UCSD-AML1 (cell line): Measurements from ENCODE around the gene RAC2.
"Not testable (repeated sequence)": the region's sequence is repeated elsewhere in the genome, so short reads cannot be mapped to it uniquely, and the experiment has no call there.

ENCODE experiments used
- DNase-seq: peaks from one replicate; lab custom pipeline; 2025; ENCODE audit not compliant: unreplicated experiment; lab: John Stamatoyannopoulos, UW

The RAC2 gene

GRCh38 chr22:37235897-37236607 lies 8.0 kb downstream of the RAC2 start:
- DNase-seq = no peak

DNA sequence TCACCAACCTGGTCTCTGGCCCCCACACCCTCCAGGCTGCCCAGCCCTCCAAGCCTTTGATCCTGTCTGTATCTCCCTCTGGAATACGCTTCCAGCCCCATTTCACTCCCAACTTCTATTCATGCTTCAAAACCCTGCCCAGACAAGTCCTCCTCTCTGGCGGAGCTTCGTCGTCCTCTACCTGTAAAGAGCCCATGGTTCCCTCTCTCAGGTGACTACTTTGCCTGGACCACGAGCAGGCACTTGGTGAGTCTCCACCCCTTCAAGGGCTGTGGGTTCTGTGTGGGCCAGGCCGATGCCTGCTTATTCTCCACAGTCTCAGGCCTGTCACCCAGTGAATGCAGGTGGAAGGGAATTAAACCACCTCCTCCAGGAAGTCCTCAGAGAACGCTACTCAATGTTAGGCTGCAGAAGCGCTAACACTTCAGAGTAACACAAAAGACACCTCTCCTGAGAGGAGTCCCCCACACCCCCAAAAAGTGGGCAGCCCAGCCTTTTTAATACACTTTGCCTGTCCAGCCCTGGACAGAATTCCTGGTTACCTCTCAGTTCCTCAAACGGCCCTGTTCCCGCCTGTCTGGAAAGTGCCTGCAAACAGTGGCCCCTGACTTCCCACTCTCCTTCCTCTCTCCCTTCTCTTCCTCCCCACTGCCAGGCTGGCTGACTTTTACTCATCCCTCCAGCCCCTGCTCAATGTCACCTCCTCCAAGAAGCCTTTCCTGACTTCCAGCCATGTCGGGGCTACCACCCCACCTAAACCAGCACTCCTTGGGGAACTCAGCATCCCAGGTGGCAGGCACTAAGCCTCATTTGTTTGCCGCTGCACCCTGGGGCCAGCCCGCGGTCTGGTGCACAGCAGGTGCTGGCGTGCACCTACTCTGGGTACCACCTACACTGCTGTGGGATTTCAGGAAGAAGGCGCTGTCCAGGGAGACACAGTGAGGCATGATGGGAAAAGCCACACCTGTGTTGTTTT lies 9.0 kb downstream of the RAC2 start:
- no peak for DNase-seq

GRCh38 chr22:37233751-37234631 lies 10.1 kb downstream of the RAC2 start:
- no peak for DNase-seq

DNA sequence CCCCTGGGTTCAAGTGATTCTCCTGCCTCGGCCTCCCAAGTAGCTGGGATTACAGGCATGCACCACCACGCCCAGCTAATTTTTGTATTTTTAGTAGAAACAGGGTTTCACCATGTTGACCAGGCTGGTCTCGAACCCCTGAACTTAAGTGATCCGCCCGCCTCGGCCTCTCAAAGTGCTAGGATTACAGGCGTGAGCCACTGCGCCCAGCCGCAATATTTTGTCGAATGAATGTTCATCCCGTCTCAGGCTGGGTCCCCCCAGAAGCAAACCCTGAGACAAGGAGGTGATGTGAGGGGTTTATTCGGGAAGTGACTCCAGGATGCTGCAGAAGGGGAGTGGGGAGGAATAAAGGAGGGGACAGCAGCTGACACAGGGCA lies 10.7 kb downstream of the RAC2 start:
- DNase-seq = not testable (repeated sequence)

DNA sequence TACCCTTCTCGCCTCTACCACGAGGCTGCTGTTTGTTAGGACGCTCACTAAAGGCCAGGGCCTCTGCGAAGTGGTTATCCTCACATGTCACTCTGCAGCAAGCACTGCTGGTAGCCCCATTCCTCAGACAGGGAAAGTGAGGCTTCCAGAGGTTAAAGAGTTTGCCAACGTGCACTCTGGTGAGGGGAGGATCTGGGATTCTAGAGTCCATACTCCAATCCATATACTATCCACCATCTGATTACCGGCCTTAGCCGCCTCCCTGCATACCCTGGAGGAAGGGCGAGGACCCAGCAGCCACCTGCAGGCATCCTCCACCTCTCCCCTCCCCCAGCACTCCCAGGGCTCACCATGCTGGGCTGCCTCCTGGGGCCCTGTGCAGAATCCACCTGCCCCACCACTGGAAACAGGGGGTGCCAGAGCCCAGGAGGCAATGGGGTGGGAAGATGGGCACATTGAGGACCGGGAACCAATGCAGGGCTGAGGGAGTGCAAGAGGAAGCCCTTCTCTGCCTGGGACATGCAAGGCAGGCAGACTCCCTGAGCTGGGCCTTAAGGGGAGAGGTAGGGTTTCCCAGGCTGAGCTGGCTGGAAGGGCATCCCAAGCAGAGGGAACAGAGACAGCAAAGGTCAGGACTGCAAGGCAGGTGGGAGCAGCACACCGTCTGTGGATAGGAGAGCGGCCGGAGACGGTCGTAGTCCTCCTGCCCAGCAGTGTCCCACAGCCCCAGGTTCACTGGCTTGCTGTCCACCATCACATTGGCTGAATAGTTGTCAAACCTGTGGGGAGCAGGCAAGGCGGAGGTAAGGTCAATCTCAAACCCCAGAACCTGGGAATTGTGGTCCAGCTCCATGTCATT lies 11.7 kb downstream of the RAC2 start:
- no peak for DNase-seq

DNA sequence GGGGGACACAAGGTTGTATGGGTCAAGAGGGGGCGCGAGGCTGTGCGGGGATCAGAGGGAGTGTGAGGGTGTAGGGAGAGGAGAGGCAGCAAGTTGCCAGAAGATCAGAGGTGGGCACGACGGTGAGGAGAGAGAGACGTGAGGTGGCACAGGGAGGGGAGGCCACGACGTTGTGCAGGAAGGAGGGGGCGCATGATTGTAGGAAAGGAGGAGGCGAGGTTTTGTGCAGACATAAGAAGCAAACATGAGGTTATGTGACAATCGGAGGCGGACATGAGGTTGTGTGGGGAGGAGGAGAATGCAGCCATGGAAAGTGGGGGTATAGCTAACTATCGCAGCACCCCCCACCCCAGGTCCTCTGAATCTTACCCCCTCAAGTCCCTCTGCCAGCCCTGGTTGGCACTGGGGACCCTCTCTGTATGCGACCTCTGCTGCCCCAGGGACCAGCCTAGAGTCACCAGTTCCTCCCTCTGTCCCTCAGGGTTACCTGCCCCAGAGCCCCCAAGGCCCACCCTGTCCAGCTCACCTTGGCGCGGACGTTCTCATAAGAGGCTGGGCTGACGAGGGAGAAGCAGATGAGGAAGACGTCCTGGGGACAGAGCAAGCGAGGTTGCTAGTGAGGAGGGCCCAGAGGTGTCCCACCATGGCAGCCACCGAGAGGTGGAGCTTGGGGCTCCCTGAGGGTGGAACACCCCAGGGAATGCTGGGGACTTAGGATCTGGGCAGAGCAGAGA lies 12.5 kb downstream of the RAC2 start:
- DNase-seq = no peak

DNA sequence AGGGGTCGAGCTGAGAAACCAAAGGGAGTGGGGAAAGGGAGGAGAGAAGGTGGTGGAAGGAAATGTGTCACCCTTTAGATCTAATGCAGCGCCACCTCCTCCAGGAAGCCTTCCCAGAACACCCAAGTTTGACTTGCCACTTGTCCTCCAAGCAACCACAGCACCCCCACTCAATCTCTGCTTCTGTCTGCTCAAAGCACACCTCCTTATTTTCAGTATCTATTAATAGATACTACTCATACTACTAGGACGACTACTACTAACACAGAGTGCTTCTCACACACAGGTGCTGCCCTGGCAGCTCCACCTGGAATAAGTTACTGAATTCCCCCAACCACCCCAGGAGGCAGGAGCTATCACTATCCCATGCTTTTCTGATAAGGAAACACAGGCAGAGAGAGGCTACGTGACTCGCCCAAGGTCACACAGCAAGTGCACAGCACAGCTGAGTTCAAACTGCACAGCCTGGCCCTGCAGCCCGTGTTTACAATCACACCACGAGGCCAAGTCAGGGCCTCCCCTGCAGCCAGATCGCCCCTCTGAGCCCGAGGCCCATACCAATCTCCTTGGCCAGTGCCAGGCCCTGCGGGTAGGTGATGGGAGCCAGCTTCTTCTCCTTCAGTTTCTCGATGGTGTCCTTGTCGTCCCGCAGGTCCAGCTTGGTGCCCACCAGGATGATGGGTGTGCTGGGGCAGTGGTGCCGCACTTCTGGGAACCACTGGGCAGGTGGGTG lies 13.2 kb downstream of the RAC2 start:
- no peak for DNase-seq

DNA sequence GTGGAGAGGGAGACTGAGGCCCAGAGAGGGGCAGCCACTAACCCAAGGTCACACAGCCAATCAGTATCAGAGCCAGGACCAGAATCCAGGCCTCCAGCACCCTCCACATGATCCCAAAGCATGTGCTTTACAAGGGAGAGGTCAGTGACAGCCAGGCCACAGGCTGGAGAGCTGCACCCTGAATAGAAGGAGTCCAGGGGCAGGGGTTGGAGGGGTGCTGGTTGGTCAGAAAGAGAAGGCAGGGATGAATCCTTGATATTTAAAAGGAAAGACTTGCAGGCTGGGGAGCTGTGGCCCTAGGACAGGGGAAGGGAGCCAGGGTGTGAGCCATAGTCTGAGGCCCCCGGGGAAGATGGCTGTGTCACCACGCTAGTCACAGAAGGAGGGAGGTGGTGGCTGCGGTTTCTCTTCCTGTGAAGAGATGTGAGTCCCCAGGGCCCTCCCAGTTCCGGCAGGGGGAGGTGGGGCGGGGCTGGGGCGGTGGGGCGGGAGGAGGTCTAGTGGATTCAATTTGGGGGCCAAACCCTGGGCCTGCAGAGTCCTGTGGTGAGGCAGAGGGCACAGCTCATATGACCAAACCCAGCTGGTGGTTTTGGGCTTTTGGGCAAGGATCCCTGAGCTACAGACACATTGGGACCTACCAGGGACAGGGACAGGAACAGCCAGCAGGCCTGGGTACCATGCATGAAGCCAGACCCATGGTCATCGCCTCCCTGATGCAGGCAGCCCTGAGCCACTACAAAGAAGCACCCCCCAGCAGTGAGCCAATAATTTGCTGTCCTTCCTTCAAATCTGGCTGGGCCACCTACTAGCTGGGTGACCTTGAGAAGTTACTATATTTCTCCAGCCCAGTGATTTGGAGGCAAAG lies 14.0 kb downstream of the RAC2 start:
- DNase-seq = peak; percentile 83

DNA sequence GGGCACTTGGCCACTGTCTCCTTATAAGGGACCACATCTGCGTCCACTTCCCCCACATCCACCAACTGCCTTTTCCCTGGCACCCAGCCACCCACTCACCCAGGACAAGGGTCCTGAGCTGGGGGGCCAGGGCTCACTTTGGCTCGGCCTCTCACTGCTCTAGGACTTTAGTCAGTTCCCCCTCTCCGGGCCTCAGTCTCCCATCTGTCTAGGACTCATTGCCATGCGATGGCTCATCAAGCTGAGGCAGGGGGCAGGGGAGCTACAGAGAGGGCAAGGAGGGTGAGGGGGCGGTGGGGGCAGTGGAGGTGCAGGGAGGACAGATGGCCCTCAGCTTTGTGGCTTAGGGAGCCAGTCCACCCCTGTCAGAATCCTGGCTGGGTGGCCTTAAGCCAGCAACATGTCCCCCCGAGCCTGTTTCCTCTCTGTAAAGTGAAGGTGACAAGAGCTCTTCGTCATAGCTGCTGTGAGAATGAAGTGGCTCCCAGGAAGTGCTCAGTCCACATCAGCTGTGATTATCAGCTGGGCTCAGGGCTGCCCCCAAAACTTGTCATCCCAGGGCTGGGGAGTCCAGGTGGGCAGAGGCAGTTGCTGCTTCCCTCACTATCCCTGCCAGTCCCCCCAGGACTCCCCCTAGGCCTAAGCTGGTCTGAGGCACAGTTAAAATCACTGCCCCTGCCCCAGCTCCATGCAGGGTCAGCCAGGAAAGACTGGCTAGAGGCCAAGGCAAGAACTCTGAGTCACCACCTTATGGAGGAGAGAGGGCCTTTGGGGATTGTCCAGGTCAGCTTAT lies 14.9 kb downstream of the RAC2 start:
- DNase-seq = no peak

- peak; percentile 77 for DNase-seq
Measured at GRCh38 chr22:37228106-37229011, 15.7 kb downstream of the RAC2 start.

DNA sequence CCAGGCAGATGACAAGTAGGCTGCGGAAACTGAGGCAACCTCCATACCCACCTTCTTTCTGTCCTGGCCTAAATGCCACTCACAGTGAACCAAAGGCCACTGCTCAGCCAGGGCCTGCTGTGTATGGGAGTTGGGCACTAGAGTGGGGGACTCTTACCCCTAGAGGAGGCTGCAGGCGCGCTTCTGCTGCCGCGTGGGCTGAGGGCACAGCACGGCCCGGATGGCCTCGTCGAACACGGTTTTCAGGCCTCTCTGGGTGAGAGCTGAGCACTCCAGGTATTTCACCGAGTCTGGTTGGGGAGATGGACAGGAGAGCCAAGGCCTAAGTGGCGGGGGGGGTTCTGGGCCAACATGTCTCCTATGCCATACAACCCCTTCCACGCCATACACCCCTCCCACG lies 17.6 kb downstream of the RAC2 start:
- no peak for DNase-seq

DNA sequence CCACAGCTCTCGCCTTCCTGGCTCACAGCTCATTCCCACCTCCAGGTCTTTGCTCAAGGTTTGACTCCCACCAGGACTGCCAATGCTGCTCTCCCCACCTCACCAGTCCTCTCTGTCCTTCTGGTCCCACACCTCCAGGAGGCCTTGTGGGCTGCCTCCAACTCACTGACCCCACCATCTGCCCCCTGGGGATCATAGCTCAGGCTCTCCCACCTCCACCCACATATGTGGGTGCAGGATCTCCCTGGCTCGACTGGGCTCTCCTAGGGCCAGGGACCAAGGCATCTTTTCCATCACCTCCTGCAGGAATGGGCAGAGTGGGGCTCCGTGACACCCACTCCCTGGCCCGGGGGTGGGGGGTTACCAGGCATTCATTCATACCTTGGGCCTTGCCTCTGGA lies 18.0 kb downstream of the RAC2 start:
- DNase-seq = no peak

DNA sequence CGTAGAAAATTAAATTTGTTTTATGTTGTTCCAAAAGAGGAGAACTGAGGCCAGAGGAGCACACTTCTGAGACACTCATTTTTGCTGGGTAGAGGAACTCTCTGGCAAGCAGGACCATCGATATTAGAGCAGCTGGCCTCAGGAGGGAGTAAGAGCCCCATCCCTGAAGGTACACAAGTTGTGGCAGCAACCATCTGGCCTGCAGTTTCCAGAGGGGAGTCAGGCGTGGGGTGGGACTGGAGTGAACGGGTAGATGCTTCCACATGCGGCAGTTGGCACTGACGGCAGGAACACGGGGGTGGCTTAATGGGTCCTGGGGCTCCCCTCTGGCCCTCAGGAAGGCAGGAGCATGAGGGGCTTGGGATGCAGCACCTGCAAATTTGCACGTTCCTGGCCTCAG lies 18.6 kb downstream of the RAC2 start:
- DNase-seq = no peak

- DNase-seq = no peak
Measured at GRCh38 chr22:37224757-37225420, 19.2 kb downstream of the RAC2 start.

DNA sequence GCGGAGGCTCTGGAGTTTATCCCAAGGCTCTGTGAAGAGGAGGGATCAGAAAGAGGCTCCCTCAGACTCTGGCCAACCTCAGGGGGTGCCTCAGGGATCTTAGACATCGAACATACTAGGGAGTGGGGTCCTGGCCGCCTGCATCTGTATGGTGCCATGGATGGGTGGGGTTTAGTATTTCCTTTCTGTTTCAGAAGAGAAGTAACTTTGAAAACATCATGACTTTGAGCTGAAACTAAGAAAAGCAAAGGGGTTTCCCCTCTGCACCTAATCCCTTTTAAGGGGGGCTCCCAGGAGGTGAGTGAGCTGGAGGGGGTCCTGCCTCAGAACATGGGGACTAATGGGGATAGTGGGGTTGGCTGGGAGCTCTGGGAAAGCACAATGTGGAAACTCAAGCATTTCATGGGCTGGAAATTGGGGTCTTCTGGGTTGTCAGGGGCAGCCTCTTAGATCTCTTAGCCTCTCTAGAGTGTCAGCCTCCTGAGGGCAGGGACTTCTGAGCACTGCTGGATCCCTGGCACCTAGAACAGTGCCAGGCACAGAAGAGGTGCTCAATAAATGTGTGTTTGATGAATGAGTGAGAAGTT lies 20.0 kb downstream of the RAC2 start:
- no peak for DNase-seq
